DMS79 (cell line): ENCODE results near the gene TACC2.
"Not testable (repeated sequence)": the region's sequence is repeated elsewhere in the genome, so short reads cannot be mapped to it uniquely, and the experiment has no call there.

Experiments used
- DNase-seq: peaks from one replicate; lab custom pipeline; 2025; lab: John Stamatoyannopoulos, UW

The TACC2 gene

GRCh38 chr10:122062831-122063674, 74.1 kb downstream of the TACC2 start:
- no peak for DNase-seq

DNA sequence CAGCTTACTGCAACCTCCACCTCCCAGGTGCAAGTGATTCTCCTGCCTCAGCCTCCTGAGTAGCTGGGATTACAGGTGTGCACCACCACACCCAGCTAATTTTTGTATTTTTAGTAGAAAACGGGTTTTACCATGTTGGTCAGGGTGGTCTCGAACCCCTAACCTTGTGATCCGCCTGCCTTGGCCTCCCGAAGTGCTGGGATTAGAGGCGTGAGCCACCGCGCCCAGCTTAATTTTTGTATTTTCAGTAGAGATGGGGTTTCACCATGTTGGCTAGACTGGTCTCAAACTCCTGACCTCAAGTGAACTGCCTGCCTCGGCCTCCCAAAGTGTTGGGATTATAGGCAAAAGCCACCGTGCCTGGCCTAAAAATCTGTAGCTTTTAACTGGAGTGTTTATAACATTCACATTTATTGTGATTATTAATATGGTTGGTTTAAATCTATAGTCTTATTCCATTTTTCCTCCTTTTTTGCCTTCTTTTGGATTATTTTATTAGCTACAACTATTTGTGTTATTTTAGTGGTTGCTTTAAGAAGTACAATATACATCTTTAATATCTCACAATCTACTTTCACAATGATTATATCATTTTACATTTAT, 77.5 kb downstream of the TACC2 start:
- not testable (repeated sequence) for DNase-seq

- no peak for DNase-seq
These were observed 79.9 kb downstream of the TACC2 start for GRCh38 chr10:122068844-122069243.

- DNase-seq, result no peak
These were observed 83.5 kb downstream of the TACC2 start for GRCh38 chr10:122072491-122072890.

DNA sequence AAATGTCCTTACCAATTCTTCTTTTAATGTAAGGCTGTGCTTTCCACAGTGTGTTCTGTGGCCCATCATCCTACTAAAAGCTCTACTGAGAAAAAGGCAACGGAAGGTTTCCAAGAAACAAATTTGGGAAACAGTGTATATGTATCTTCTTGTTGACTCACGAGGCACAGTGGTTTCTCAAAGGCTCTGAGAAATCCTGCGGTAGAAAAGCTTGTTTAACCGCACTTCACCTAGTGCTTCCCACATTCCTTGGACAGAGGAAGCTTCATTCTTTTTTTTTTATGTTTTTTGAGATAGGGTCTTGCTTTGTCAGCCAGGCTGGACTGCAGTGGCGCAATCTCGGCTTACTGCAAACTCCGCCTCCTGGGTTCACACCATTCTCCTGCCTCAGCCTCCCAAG, 84.5 kb downstream of the TACC2 start:
- no peak for DNase-seq

- no peak for DNase-seq
These were observed 86.2 kb downstream of the TACC2 start for GRCh38 chr10:122075171-122075570.

- DNase-seq, result not testable (repeated sequence)
These were observed 86.9 kb downstream of the TACC2 start for GRCh38 chr10:122075876-122076275.

- no peak for DNase-seq
These were observed 88.4 kb downstream of the TACC2 start for GRCh38 chr10:122077311-122077875.

DNA sequence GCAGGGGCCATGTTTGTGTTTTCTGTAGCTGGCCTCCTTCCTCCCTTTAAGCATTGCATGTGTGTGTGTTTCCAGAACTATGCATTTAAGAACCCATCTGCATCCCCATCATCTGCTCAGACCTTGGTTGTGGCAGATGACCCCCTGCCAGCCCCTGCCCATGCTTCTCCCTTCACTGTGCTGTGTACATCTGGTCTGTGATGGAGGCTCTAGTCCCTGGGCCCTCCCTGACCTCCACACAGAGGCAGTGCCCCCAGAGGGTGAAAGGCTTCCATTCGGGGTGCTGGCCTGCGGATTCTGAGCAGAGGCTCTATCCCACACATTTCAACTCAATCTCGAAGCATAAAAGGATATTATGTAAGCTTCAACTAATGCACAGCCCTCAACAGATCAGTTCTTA, 89.4 kb downstream of the TACC2 start:
- no peak for DNase-seq

DNA sequence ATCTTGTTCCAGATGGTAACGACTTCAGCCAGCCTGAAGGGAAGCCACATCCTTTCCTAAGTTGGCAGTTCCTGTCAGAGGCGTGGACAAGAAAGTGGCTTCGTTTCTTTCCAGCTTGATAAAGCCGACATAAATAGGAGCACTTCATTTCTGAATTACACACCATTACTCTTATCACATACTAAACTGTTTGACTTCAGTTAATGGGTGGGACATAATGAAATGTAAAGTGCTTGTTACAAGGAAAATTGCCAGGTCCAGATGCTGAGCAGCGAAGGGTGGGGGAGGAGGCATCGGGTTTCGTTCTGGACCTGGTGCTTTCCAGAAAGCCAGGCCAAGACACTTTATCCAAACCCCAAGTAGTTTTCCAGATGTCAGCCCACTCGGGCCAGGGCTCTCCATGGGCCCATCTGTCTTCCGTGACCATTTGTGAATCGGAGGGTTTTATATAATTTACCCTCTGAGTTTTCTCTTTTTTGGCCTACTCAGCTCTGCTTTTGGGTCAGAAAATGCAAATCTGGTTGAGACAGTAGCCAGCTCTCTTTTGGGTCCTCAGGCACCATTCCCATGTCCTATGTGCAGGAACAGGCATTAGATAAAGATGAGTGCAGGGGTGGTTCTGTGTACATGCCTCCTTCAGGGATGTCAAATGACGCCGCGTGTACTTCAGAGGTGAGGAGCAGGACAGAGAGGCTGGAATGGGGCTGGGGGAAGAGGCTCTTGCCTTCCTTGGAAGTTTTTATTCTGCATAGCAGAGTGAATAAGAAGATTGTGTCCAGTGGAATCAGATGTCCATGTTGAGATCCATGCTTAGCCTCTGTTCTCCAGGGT, 90.2 kb downstream of the TACC2 start:
- no peak for DNase-seq

- no peak for DNase-seq
These were observed 93.9 kb downstream of the TACC2 start for GRCh38 chr10:122082616-122083477.

GRCh38 chr10:122083478-122084025, 94.6 kb downstream of the TACC2 start:
- no peak for DNase-seq

DNA sequence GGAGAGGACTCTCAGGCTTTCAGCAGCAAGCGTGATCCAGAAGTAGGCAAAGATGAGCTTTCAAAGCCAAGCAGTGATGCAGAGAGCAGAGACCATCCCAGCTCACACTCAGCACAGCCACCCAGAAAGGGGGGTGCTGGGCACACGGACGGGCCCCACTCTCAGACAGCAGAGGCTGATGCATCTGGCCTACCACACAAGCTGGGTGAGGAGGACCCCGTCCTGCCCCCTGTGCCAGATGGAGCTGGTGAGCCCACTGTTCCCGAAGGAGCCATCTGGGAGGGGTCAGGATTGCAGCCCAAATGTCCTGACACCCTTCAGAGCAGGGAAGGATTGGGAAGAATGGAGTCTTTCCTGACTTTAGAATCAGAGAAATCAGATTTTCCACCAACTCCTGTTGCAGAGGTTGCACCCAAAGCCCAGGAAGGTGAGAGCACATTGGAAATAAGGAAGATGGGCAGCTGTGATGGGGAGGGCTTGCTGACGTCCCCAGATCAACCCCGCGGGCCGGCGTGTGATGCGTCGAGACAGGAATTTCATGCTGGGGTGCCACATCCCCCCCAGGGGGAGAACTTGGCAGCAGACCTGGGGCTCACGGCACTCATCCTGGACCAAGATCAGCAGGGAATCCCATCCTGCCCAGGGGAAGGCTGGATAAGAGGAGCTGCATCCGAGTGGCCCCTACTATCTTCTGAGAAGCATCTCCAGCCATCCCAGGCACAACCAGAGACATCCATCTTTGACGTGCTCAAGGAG, 95.5 kb downstream of the TACC2 start:
- DNase-seq, result no peak

GRCh38 chr10:122085423-122085911, 96.5 kb downstream of the TACC2 start:
- no peak for DNase-seq

DNA sequence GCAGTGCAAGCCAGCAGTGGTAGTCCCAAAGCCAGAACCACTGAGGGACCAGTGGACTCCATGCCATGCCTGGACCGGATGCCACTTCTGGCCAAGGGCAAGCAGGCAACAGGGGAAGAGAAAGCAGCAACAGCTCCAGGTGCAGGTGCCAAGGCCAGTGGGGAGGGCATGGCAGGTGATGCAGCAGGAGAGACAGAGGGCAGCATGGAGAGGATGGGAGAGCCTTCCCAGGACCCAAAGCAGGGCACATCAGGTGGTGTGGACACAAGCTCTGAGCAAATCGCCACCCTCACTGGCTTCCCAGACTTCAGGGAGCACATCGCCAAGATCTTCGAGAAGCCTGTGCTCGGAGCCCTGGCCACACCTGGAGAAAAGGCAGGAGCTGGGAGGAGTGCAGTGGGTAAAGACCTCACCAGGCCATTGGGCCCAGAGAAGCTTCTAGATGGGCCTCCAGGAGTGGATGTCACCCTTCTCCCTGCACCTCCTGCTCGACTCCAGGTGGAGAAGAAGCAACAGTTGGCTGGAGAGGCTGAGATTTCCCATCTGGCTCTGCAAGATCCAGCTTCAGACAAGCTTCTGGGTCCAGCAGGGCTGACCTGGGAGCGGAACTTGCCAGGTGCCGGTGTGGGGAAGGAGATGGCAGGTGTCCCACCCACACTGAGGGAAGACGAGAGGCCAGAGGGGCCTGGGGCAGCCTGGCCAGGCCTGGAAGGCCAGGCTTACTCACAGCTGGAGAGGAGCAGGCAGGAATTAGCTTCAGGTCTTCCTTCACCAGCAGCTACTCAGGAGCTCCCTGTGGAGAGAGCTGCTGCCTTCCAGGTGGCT, 97.7 kb downstream of the TACC2 start:
- no peak for DNase-seq

- DNase-seq, result no peak
These were observed 98.5 kb downstream of the TACC2 start for GRCh38 chr10:122087436-122087835.

DNA sequence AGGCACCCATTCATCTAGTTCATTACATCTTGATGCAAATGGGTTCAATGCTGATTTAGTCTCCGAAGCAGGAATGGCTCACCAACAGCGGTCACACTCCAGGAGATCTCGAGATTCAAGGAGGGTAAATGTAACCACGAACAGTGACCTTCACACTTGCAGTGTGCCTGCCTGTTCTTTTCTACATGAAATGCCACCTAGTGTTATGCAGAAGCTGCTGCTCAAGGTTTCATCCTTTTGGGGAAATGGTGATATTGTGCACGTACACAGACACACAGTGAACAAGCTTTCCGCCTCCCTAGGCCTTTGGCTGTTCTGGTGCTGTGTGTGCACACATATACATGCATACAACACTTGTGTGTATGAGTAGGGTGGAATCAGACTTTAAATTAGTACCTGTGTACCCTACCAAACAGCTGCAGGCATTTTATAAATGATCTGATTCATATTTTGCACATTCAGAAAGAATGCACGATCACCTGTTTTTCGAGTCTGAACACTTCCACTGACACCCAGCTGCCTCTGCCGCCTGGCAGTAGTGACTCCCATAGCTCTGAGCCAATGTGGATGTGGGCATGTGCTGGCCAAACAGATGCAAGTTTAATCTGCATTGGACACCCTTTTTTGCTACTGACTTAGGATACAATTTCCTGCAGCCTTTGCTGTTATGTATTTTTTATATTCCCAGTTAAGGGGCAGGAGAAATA, 100.5 kb downstream of the TACC2 start:
- DNase-seq, result no peak

DNA sequence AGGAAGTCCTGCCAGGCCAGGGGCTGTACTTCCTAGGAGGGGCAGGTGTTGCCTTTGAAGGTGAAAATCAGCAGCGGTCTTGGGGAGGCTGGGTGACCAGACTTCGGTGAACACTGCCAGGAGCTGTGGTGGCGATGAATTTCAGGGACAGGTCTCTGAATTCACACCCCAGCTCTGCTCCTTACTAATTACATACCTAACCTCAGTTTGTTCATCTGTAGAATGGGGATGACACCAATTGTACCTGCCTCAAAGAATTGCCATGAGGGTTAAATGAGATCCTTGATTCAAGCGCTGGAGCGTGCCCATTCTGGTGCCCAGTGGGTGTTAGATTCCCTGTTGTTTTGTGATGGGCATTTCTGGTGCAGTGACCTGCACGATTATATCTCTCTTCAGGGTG, 102.8 kb downstream of the TACC2 start:
- DNase-seq, result no peak

DNA sequence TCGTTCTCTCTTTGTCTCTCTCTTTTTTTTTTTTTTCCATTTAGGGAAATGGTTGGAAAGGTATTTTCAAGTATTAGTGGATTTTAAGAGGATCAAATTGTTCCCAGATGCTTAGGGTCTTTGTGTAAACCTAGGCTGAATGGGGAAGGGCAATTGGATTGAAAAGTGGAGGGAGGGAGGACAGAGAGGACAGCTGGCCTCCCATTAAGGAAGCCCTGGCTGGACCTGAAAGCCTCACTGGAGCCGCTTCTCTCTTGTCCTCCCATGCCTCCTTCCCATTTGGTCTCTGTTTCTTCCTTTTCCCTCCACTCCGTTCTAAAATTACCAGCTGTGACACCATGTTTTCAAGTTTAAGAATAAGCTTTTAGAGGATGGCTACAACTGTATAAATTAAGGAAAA, 104.1 kb downstream of the TACC2 start:
- DNase-seq, result no peak
